GM18517 (cell line): ENCODE data around the gene MVB12B.
"Not testable (repeated sequence)": the region's sequence is repeated elsewhere in the genome, so short reads cannot be mapped to it uniquely, and the experiment has no call there.

Source experiments
- ATAC-seq: cut with Tn5 transposase; IDR thresholded peaks from one replicate; pipeline ENCODE4 v1.9.1; 2021; ENCODE audit warnings: mild to moderate bottlenecking, moderate library complexity; ENCODE audit not compliant: unreplicated experiment

The MVB12B gene

GRCh38 chr9:126527109-126527825 lies 200.6 kb downstream of the MVB12B start:
- no peak for ATAC-seq

- ATAC-seq = no peak
Measured at GRCh38 chr9:126528111-126528510, 201.5 kb downstream of the MVB12B start.

GRCh38 chr9:126528915-126529314 lies 202.3 kb downstream of the MVB12B start:
- ATAC-seq = no peak

- ATAC-seq = no peak
Measured at GRCh38 chr9:126531035-126531571, 204.5 kb downstream of the MVB12B start.

GRCh38 chr9:126531591-126531990 lies 205.0 kb downstream of the MVB12B start:
- ATAC-seq = no peak

GRCh38 chr9:126532019-126532462 lies 205.4 kb downstream of the MVB12B start:
- ATAC-seq = no peak

GRCh38 chr9:126532489-126532888 lies 205.9 kb downstream of the MVB12B start:
- no peak for ATAC-seq

- ATAC-seq = no peak
Measured at GRCh38 chr9:126532951-126533925, 206.6 kb downstream of the MVB12B start.

GRCh38 chr9:126533926-126534310 lies 207.3 kb downstream of the MVB12B start:
- ATAC-seq = no peak

GRCh38 chr9:126534431-126535186 lies 208.0 kb downstream of the MVB12B start:
- no peak for ATAC-seq

GRCh38 chr9:126536131-126536530 lies 209.5 kb downstream of the MVB12B start:
- ATAC-seq = no peak

- no peak for ATAC-seq
Measured at GRCh38 chr9:126536841-126537465, 210.3 kb downstream of the MVB12B start.

GRCh38 chr9:126538550-126538949 lies 211.9 kb downstream of the MVB12B start:
- ATAC-seq = no peak

GRCh38 chr9:126540398-126540797 lies 213.8 kb downstream of the MVB12B start:
- ATAC-seq = not testable (repeated sequence)

GRCh38 chr9:126543490-126543889 lies 216.9 kb downstream of the MVB12B start:
- ATAC-seq = no peak

GRCh38 chr9:126545106-126545505 lies 218.5 kb downstream of the MVB12B start:
- ATAC-seq = no peak

GRCh38 chr9:126546036-126546435 lies 219.4 kb downstream of the MVB12B start:
- no peak for ATAC-seq

- no peak for ATAC-seq
Measured at GRCh38 chr9:126548312-126548711, 221.7 kb downstream of the MVB12B start.

GRCh38 chr9:126549246-126550006 lies 222.8 kb downstream of the MVB12B start:
- no peak for ATAC-seq
